AG08395 (cell line): Measurements from ENCODE around the gene LRRC15.
A peak's percentile ranks its signal among the peaks of the same experiment; 100 is the strongest.

Source experiments
- DNase-seq: peaks from one replicate; pipeline ENCODE4 v3.0.0; 2012; ENCODE audit warnings: mixed read lengths, low spot score

Gene LRRC15

GRCh38 chr3:194316918-194317317, 52.6 kb downstream of the LRRC15 start:
- no peak for DNase-seq

GRCh38 chr3:194315965-194316361, 53.6 kb downstream of the LRRC15 start:
- no peak for DNase-seq

DNA sequence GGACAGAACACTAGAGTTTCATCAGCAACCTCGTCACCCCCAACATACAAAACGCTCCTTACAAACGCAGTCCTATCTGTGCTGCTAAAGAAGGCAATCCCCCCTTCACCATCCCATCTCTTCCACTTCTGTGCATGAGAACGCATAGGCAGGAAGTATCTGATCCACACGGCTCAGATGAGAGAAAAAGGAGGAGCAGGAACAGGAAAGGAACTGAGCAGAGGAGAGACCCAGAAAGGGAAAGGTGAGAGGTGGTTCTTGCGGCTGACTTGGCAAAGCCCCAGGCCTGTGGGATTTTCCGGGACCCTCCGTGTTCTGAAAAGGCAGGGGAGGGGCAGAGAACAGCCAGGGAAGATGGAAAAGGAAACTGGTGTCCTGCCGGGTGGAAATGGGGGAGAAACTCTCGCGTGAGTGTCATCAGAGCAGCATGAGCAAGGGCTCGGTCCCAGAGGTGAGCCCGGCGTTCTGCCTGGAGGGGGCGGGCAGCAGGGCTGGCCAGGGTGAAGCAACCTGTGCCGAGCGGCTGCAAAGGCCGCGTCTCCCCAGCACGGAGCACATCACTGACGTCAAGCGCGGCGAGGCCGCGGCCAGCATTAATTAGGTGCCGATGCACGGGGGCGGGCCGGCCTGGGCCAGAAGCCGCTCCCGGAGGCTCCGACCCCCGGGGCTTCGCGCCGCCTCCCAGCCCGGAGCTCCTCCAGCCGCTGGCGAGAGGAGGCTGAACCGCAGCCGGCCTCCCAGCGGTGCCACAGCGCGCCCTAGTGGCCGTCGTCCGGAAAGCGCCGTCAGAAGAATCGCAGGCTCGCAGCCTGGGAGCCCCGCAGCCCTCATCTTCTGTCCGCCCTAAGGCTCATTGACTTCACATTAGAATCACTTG, 54.2 kb downstream of the LRRC15 start:
- DNase-seq, result peak; percentile 89

DNA sequence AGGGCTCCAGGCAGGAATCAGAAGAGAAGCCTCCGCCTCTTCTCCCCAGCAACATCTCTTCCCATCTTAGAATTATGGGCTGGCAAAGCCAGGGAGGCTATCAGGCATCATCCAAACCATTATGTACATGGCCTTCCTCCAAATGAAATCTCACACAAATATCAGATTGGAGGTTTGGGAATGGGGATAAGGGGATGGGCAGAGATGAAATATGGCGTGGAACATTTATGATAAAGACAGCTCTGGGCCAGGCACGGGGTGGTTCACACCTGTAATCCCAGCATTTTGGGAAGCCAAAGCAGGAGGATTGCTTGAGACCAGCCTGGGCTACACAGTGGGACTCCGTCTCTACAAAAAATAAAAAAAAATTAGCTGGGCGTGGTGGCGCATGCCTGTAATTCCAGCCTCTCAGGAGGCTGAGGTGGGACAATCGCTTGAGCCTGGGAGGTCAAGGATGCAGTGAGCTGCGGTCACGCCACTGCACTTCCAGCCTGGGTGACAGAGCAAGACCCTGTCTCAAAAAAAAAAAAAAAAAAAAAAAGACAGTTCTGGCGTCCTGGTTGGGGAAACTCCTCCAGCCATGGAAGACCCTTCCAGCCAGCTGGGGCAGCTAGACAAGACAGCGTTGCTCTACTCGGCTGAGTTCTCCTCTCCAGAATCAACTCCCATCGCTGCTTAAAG, 55.0 kb downstream of the LRRC15 start:
- DNase-seq, result no peak

DNA sequence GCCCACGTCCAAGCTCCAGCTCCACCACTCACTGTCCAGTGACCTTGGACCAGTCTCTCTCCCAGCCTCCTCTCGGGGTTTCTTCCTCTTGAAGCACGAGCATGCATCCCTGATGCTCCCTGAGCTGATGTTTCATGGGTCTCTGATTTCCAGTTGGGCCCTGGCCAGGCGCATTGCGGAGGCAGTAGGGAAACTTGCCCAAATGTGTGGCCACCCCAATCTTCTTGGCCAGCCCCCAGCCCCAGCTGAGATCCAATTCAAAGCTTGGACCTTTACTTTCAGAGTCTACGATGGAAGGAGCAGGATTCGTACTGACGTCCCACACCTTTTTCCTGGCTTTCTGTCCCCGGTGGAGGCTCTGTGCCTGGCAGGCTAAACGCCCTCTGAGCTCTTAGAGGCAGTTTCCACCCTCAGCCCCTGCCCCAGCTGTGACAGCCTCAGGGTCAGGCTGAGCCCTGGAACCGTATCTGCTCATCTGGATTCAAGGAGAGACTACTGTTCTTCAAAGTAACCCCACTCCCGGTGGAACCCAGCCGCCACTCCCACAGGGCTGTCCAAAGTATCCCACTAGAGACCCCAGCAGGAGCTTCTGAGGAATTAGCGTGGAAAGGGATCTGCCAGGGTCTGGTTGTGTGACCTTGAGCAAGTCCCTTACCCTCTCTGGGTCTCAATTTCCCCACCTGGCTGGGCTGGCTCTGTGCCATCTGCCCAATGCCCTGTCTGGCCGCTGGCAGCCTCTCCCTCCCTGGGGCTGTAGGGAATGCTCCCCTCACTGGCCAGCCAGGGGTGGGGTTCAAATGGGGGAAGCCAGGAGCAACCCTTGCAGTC, 55.8 kb downstream of the LRRC15 start:
- DNase-seq, result no peak

DNA sequence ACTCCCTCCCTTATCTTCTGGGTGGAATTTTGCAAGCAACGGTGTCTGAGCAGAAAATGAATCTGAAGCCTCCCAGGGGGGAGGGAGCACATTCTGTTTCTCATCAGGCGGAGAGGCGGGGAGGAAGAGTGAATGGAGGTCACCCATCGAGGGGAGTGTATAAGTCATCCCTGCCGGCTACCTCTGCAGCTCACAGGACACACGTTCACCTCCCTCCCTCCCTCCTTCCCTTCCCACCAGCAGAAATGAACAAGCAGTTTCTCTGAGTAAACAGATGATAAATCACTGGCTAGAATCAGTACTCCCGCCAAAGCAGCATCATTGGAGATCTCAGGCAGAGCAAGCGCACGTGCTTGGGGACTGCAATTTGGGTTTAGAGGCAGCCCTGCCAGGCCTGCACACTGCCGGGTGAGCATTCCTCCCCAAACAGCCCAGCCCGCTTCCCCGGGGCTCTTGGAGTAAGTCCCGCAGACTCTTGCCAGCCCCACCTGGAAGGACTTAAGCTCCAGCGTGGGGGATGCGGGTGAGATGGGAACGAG, 56.7 kb downstream of the LRRC15 start:
- DNase-seq, result peak; percentile 25

- no peak for DNase-seq
Observed at GRCh38 chr3:194312186-194312742, 57.3 kb downstream of the LRRC15 start.

- DNase-seq, result no peak
Observed at GRCh38 chr3:194311000-194311399, 58.5 kb downstream of the LRRC15 start.

GRCh38 chr3:194310060-194310835, 59.3 kb downstream of the LRRC15 start:
- DNase-seq, result no peak

DNA sequence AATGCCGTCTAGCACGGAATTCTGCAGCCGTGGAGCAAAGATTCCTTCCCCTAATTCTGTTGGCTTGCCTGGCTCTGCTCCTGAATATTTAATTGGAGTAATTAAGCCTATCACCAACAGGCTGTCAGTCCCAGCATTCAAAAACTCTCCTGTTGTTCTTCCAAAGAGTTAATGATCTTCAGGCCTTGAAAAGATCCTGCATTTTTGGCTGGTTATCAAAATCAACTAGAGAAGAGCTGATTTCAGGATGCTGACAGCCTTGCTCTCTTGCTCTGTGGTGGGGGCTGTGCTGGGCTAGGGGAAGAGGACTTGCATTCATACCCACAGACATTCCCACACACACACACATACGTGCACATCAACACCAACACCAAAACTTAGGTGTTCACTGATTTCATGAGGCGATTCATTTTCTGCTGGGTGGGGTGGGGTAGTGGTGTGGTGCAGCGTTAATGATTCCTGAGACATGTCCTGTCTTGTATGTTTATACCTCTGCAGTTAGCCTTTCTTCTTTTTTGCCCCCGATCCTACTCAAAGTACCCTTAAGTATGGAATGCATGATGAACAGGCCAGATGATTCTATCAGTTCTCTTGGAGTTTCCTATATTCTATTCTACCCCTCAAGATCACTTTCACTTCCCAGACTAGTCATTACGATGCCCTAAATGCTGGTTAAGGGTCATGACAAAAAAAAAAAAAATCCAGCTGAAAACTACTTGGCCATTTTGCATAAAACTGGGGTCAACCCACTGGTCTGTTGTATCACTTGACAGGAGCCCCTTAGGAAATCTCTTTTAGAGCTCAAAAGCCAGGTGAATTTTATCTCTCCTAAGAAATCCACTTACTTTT, 60.7 kb downstream of the LRRC15 start:
- no peak for DNase-seq

- DNase-seq, result no peak
Observed at GRCh38 chr3:194307849-194308248, 61.7 kb downstream of the LRRC15 start.

GRCh38 chr3:194306771-194307640, 62.5 kb downstream of the LRRC15 start:
- no peak for DNase-seq

DNA sequence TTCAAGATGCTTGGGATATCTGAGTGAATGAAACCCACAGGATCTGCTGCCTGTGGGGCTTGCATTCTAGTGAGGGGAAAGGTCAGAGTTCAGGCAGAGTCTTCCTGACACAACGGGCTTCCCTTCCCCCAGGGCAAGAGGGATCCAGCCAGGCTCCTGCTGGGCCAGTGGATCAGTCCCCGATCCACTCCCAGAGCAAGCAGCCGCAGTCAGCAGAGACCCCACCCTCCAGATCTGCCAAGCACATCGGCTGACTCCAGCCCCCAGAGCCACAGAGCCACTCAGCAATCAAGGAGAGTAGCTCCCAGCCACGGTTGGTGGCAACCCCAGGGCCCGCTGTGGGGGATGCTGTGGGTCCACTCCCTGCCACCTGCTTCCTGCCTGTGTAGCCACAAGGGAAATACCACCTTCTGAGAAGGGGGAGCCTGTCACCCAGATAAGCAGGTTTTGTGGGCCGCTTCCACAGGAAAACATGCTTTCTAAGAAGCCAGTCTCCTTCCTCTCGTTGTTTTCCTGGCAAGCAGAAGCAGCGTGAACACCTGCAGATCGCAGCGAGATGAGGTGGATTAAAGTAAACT, 63.3 kb downstream of the LRRC15 start:
- DNase-seq, result no peak

GRCh38 chr3:194305356-194306108, 64.0 kb downstream of the LRRC15 start:
- no peak for DNase-seq
